ENCODE data around the gene MMP28.
"Not testable (repeated sequence)": the region's sequence is repeated elsewhere in the genome, so short reads cannot be mapped to it uniquely, and the experiment has no call there.

MMP28 gene

GRCh38 chr17:35765086-35765710 lies 30.2 kb downstream of the MMP28 start:
- DNase-seq: no peak

GRCh38 chr17:35764123-35764991 lies 31.1 kb downstream of the MMP28 start:
- peak; percentile 90 for DNase-seq

- DNase-seq: no peak
Measured at GRCh38 chr17:35763767-35764122, 31.7 kb downstream of the MMP28 start.

GRCh38 chr17:35761601-35762000 lies 33.8 kb downstream of the MMP28 start:
- DNase-seq: no peak

GRCh38 chr17:35760587-35760986 lies 34.9 kb downstream of the MMP28 start, which contains the start of gene C17orf50:
C17orf50 (plus strand) TSS chr17:35760887; CDS start chr17:35760942, 55 bp downstream.
- DNase-seq: no peak

GRCh38 chr17:35757243-35757642 lies 38.2 kb downstream of the MMP28 start:
- DNase-seq: no peak

- DNase-seq: no peak
Measured at GRCh38 chr17:35752945-35753764, 42.3 kb downstream of the MMP28 start, which contains the start of gene GAS2L2. GAS2L2 (minus strand) TSS chr17:35753239; CDS start chr17:35752850, 389 bp downstream.

GRCh38 chr17:35752471-35752870 lies 43.0 kb downstream of the MMP28 start:
- DNase-seq: no peak

- not testable (repeated sequence) for DNase-seq
Measured at GRCh38 chr17:35751541-35751940, 43.9 kb downstream of the MMP28 start.

GRCh38 chr17:35750526-35751395 lies 44.7 kb downstream of the MMP28 start:
- no peak for DNase-seq

- DNase-seq: no peak
Measured at GRCh38 chr17:35749560-35750412, 45.7 kb downstream of the MMP28 start.

- DNase-seq: no peak
Measured at GRCh38 chr17:35748979-35749378, 46.5 kb downstream of the MMP28 start.

GRCh38 chr17:35748341-35748841 lies 47.0 kb downstream of the MMP28 start:
- DNase-seq: no peak

- DNase-seq: peak; percentile 83
Measured at GRCh38 chr17:35747540-35748017, 47.9 kb downstream of the MMP28 start.

- DNase-seq: no peak
Measured at GRCh38 chr17:35745749-35746320, 49.6 kb downstream of the MMP28 start.

- DNase-seq: no peak
Measured at GRCh38 chr17:35745246-35745645, 50.2 kb downstream of the MMP28 start.

GRCh38 chr17:35744830-35745229 lies 50.6 kb downstream of the MMP28 start:
- DNase-seq: no peak

- DNase-seq: peak; percentile 55
Measured at GRCh38 chr17:35743626-35744328, 51.7 kb downstream of the MMP28 start.

GRCh38 chr17:35742896-35743477 lies 52.5 kb downstream of the MMP28 start:
- no peak for DNase-seq

Data from femur (tissue), 1 donor.